Activated T-cell treated with anti-CD3 and anti-CD28 coated beads, Interleukin-2, amount 50 U/mL, for 72 hours (primary cell): ENCODE results near the gene TNFRSF1A. TPM values are rescaled to one million over a fixed set of nuclear protein-coding genes. Genes with fewer than 3 reads are reported as not detected.

ENCODE experiments used
- ATAC-seq, 2 donors: fragments of 150-1000 bp; cut with Tn5 transposase; replicated peaks in 1 of 2; 2 replicates each; pipeline ENCODE4 v1.10.0; 2021; ENCODE audit warnings: moderate library complexity in 2 of 2, mild to moderate bottlenecking in 1 of 2
- DNase-seq, 2 donors: peaks; one replicate each; pipeline ENCODE4 v3.0.0; 2021 to 2022; ENCODE audit warnings: mixed read lengths in 1 of 2
- H3K27ac Mint-ChIP-seq: one replicate; pipeline ENCODE4 v1.8.0; 2022; ENCODE audit warnings: mild to moderate bottlenecking, moderate library complexity, mixed read lengths
- H3K27me3 Mint-ChIP-seq: one replicate; pipeline ENCODE4 v1.8.0; 2022; ENCODE audit warnings: low read depth, mixed read lengths
- H3K36me3 Mint-ChIP-seq, 2 donors: one replicate each; pipeline ENCODE4 v1.8.0; 2022; ENCODE audit warnings: mixed read lengths in 2 of 2, mild to moderate bottlenecking in 1 of 2; ENCODE audit not compliant: insufficient read depth in 2 of 2
- H3K4me1 Mint-ChIP-seq: one replicate; pipeline ENCODE4 v1.8.0; 2022; ENCODE audit warnings: low read depth, mixed read lengths
- H3K4me3 Mint-ChIP-seq, 2 donors: one replicate each; pipeline ENCODE4 v1.8.0; 2022; ENCODE audit warnings: mild to moderate bottlenecking in 2 of 2, mixed read lengths in 2 of 2, moderate library complexity in 2 of 2
- H3K9me3 Mint-ChIP-seq, 2 donors: one replicate each; pipeline ENCODE4 v1.8.0; 2022; ENCODE audit warnings: mixed read lengths in 2 of 2
- total RNA-seq, 2 donors: library from RNA; stranded (reverse); gene quantifications; one replicate each; pipeline ENCODE4 v1.2.3, GENCODE V29; 2022

The TNFRSF1A gene
- total RNA-seq, 2 donors from 2014 or later = 48.4 to 52.1 TPM

- Mint-ChIP-seq H3K36me3 (no peaks in the 10 kb centered on the region), H3K4me3 (no peak overlapping the region), H3K4me1 (peaks cover 34% of the 10 kb centered on the region), H3K9me3 (no peaks in the 10 kb centered on the region), H3K27me3 (peaks cover 7% of the 10 kb centered on the region), H3K27ac (no peak overlapping the region)
- DNase-seq (no peak), ATAC-seq (no peak)
These were observed 28.2 kb upstream of the TNFRSF1A start for GRCh38 chr12:6369916-6370575.

DNA sequence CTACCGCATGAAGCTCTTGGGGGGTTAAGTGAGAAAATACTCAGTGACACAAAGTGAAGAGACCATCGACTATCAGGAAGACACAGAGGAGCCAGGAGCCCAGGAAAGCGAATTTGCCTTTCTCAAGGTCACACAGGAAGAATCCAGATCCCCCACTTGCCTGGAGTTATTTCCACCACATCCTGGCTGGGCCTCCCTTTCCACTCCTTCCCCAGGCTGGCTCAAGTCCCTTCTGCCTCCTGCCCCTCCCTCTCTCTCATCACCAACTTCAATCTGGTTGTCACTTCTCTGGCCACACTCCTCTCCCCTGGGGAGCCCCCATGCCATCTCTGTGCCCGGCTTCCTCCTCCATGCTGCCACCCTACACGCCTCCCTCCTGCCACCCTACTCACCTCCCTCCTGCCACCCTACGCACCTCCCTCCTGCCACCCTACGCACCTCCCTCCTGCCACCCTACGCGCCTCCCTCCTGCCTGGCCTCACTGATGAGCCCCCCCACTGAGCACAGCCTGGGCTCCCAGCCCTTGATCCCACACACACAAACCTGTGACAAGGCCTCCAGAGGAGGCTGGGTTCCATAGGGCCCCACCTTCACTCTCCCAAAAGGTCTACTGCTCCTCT, 27.1 kb upstream of the TNFRSF1A start:
- DNase-seq (no peak), ATAC-seq (no peak)
- H3K27me3 Mint-ChIP-seq = peaks cover 6% of the 10 kb centered on the region
- no peak overlapping the region for H3K27ac Mint-ChIP-seq
- no peaks in the 10 kb centered on the region for H3K36me3 Mint-ChIP-seq
- H3K9me3 Mint-ChIP-seq = no peaks in the 10 kb centered on the region
- H3K4me1 Mint-ChIP-seq = peaks cover 38% of the 10 kb centered on the region
- no peak overlapping the region for H3K4me3 Mint-ChIP-seq

GRCh38 chr12:6367969-6368892, 26.4 kb upstream of the TNFRSF1A start:
- no peak overlapping the region for H3K27ac Mint-ChIP-seq
- no peaks in the 10 kb centered on the region for H3K27me3 Mint-ChIP-seq
- ATAC-seq = peak in 1 of 2 donors; percentile 14
- DNase-seq = no peak
- H3K4me1 Mint-ChIP-seq = peaks cover 35% of the 10 kb centered on the region
- no peaks in the 10 kb centered on the region for H3K36me3 Mint-ChIP-seq
- no peaks in the 10 kb centered on the region for H3K9me3 Mint-ChIP-seq
- no peak overlapping the region for H3K4me3 Mint-ChIP-seq

DNA sequence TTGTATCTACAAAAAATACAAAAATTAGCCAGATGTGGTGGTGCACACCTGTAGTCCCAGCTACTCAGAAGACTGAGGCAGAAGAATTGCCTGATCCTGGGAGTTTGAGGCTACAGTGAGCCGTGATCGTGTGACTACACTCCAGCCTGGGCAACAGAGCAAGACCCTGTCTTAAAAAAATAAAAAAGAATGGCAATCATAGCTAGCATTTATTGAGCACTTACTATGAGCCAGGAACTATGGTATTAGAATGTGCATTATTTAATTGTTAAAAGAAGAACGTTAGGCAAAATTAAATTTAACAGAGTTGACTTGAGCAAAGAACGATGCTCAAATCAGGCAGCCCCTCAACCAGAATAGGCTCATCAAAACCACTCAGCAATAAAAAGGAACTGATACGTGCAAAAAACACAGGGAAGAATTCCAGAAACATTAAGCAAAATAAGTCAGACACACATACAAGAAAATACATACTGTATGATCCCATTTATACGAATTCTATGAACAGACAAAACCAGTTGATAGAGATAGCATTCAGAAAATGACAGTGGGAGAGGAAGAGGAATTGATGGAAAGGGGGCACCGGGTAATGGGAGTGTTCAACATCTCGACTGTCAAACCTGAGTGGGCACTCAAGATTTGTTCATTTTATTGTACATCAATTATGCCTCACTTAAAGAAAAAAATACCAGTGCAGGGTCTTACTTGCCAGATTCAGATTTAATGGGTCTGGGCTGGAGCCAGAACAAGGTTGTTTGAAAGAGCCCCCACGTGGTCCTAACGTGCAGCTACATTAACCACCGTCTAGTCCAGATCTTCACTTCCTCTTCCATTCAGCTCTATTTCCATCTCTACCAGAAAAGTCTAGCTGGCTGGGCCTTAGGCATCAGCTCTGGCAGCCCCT, 25.4 kb upstream of the TNFRSF1A start:
- peak overlapping the region in 1 of 2 donors; percentile 2 for H3K4me3 Mint-ChIP-seq
- H3K27me3 Mint-ChIP-seq = no peaks in the 10 kb centered on the region
- H3K36me3 Mint-ChIP-seq = no peaks in the 10 kb centered on the region
- peak overlapping the region; percentile 70 for H3K27ac Mint-ChIP-seq
- H3K4me1 Mint-ChIP-seq = peaks cover 30% of the 10 kb centered on the region
- peak in 1 of 2 donors; percentile 28 for DNase-seq
- H3K9me3 Mint-ChIP-seq = no peaks in the 10 kb centered on the region
- ATAC-seq = peak; percentile 38 to 46

GRCh38 chr12:6364044-6364374, 22.1 kb upstream of the TNFRSF1A start:
- peak overlapping the region; percentile 75 to 80 for H3K4me3 Mint-ChIP-seq
- ATAC-seq = no peak
- H3K4me1 Mint-ChIP-seq = peaks cover 45% of the 10 kb centered on the region
- H3K36me3 Mint-ChIP-seq = no peaks in the 10 kb centered on the region
- DNase-seq = no peak
- H3K27me3 Mint-ChIP-seq = no peaks in the 10 kb centered on the region
- H3K27ac Mint-ChIP-seq = no peak overlapping the region
- H3K9me3 Mint-ChIP-seq = no peaks in the 10 kb centered on the region

- Mint-ChIP-seq H3K4me3 (peak overlapping the region; percentile 75 to 80), H3K9me3 (no peaks in the 10 kb centered on the region), H3K27me3 (no peaks in the 10 kb centered on the region), H3K4me1 (peaks cover 45% of the 10 kb centered on the region), H3K27ac (no peak overlapping the region), H3K36me3 (no peaks in the 10 kb centered on the region)
- peak; percentile 80 to 81 for ATAC-seq
- DNase-seq = peak; percentile 68 to 71
These were observed 21.6 kb upstream of the TNFRSF1A start for GRCh38 chr12:6363330-6364043.

GRCh38 chr12:6363010-6363329, 21.1 kb upstream of the TNFRSF1A start:
- H3K4me1 Mint-ChIP-seq = peaks cover 44% of the 10 kb centered on the region
- no peaks in the 10 kb centered on the region for H3K27me3 Mint-ChIP-seq
- ATAC-seq (no peak), DNase-seq (no peak)
- no peaks in the 10 kb centered on the region for H3K9me3 Mint-ChIP-seq
- peak overlapping the region; percentile 75 to 80 for H3K4me3 Mint-ChIP-seq
- H3K36me3 Mint-ChIP-seq = no peaks in the 10 kb centered on the region
- H3K27ac Mint-ChIP-seq = no peak overlapping the region

GRCh38 chr12:6362403-6362802, 20.5 kb upstream of the TNFRSF1A start:
- H3K4me3 Mint-ChIP-seq = peak overlapping the region in 1 of 2 donors; percentile 56

GRCh38 chr12:6361834-6362233, 20.0 kb upstream of the TNFRSF1A start:
- Mint-ChIP-seq H3K27ac (no peak overlapping the region), H3K4me3 (peak overlapping the region; percentile 24 to 56), H3K9me3 (no peaks in the 10 kb centered on the region), H3K4me1 (peaks cover 34% of the 10 kb centered on the region), H3K36me3 (no peaks in the 10 kb centered on the region), H3K27me3 (no peaks in the 10 kb centered on the region)
- ATAC-seq (peak in 1 of 2 donors; percentile 11), DNase-seq (no peak)

More at GRCh38 chr12:6362403-6362802, 20.5 kb upstream of the TNFRSF1A start:
- Mint-ChIP-seq H3K4me1 (peaks cover 38% of the 10 kb centered on the region), H3K36me3 (no peaks in the 10 kb centered on the region), H3K9me3 (no peaks in the 10 kb centered on the region), H3K27ac (no peak overlapping the region), H3K27me3 (no peaks in the 10 kb centered on the region)
- no peak for ATAC-seq
- DNase-seq = no peak

GRCh38 chr12:6360578-6361490, 19.0 kb upstream of the TNFRSF1A start:
- H3K27ac Mint-ChIP-seq = peak overlapping the region; percentile 30
- DNase-seq (no peak), ATAC-seq (peak; percentile 61 to 65)
- H3K9me3 Mint-ChIP-seq = no peaks in the 10 kb centered on the region
- H3K36me3 Mint-ChIP-seq = no peaks in the 10 kb centered on the region
- no peaks in the 10 kb centered on the region for H3K27me3 Mint-ChIP-seq
- peaks cover 34% of the 10 kb centered on the region for H3K4me1 Mint-ChIP-seq
- peak overlapping the region; percentile 23 to 56 for H3K4me3 Mint-ChIP-seq

DNA sequence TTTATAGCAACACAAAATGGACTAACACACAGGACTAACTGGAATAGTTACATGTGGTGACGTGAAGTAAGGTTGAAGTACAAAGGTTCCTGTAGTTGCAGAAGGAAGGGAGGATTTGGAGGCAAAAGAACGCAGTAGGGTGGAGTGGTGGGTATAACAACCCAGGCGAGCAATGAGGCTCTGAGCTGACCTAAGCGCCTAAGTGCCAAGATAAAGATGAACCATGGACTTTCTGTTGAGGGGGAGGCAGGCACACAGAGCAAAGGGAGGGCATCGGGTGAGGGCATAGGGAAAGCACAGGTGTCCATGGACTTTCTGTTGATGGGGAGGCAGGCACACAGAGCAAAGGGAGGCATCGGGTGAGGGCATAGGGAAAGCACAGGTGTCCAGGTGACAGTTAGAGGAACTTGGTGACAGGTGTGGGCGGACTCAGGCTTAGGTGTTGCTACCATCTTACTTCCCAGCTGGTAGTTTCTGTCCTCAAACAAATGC, 18.2 kb upstream of the TNFRSF1A start:
- Mint-ChIP-seq H3K9me3 (no peaks in the 10 kb centered on the region), H3K36me3 (no peaks in the 10 kb centered on the region), H3K4me3 (no peak overlapping the region), H3K4me1 (peaks cover 34% of the 10 kb centered on the region), H3K27ac (no peak overlapping the region), H3K27me3 (no peaks in the 10 kb centered on the region)
- DNase-seq (no peak), ATAC-seq (no peak)
